AG10803 (cell line): Measurements from ENCODE around the gene CLDN22.

Experiments used
- DNase-seq: peaks from one replicate; pipeline ENCODE4 v3.0.0; 2010; ENCODE audit warnings: low read depth
- H3K4me3 ChIP-seq: 2 replicates; pipeline ENCODE4 v1.5.1; 2011; ENCODE audit warnings: mild to moderate bottlenecking, low read length, control low read depth
- CTCF ChIP-seq: conservative IDR thresholded peaks from 2 replicates; pipeline ENCODE4 v1.5.1; 2011; ENCODE audit warnings: mild to moderate bottlenecking, low read length, control low read depth, inconsistent platforms

Gene CLDN22

GRCh38 chr4:183299464-183299863 is 20.6 kb downstream of the CLDN22 start:
- H3K4me3 ChIP-seq = no peak overlapping the region
- no peak for DNase-seq
- no peak for TF ChIP-seq CTCF

GRCh38 chr4:183297675-183298074 is 22.4 kb downstream of the CLDN22 start:
- no peak overlapping the region for H3K4me3 ChIP-seq
- DNase-seq = no peak
- no peak for TF ChIP-seq CTCF

- no peak for TF ChIP-seq CTCF
- no peak overlapping the region for H3K4me3 ChIP-seq
- no peak for DNase-seq
These were observed 24.4 kb downstream of the CLDN22 start for GRCh38 chr4:183295711-183296110.

- no peak for TF ChIP-seq CTCF
- no peak for DNase-seq
- no peak overlapping the region for H3K4me3 ChIP-seq
These were observed 29.0 kb downstream of the CLDN22 start for GRCh38 chr4:183291070-183291469.

- TF ChIP-seq CTCF = no peak
- DNase-seq = no peak
- no peak overlapping the region for H3K4me3 ChIP-seq
These were observed 30.4 kb downstream of the CLDN22 start for GRCh38 chr4:183289688-183290087.

- H3K4me3 ChIP-seq = no peak overlapping the region
- DNase-seq = no peak
- no peak for TF ChIP-seq CTCF
These were observed 31.1 kb downstream of the CLDN22 start for GRCh38 chr4:183288955-183289354.

GRCh38 chr4:183287677-183288076 is 32.4 kb downstream of the CLDN22 start:
- TF ChIP-seq CTCF = no peak

More at GRCh38 chr4:183287677-183288076, 32.4 kb downstream of the CLDN22 start:
- H3K4me3 ChIP-seq = no peak overlapping the region
- DNase-seq = no peak
